ENCODE data around the gene UAP1.

GRCh38 chr1:162578071-162578700, 16.7 kb downstream of the UAP1 start:
- TF ChIP-seq CTCF (IDR thresholded peaks at IDR 0.05): no peak
- no peak for TF ChIP-seq POLR2A (IDR thresholded peaks at IDR 0.05)

Data from thyroid gland (tissue), 4 donors.